T-cell (primary cell): ENCODE measurements around the gene HSCB. TPM values are rescaled to one million over a fixed set of nuclear protein-coding genes. Genes with fewer than 3 reads are reported as not detected.
"Not testable (repeated sequence)": the region's sequence is repeated elsewhere in the genome, so short reads cannot be mapped to it uniquely, and the experiment has no call there.

Experiments used
- ATAC-seq, 4 experiments: fragments of 200-7000 bp in 3 of 4; fragments of 150-1000 bp in 1 of 4; cut with Tn5 transposase; replicated peaks in 1 of 4; 1 replicate in 3 of 4; 2 replicates in 1 of 4; pipeline ENCODE4 v1.10.0; 2021; ENCODE audit warnings: moderate library complexity in 3 of 4, mild to moderate bottlenecking in 2 of 4, moderate number of reproducible peaks in 1 of 4
- CTCF ChIA-PET, 2 donors: fragments of 300-600 bp; sonication (Branson Sonifier 250); formaldehyde crosslinking; loops; one replicate each; lab custom pipeline; 2022; ENCODE audit warnings: antibody characterized with exemption in 2 of 2; lab: Charles Lee
- POLR2A ChIA-PET, 2 donors: fragments of 300-600 bp; sonication (Branson Sonifier 250); formaldehyde crosslinking; loops; one replicate each; lab custom pipeline; 2022; ENCODE audit warnings: antibody characterized with exemption in 2 of 2; lab: Charles Lee
- DNase-seq, 35 experiments: peaks; one replicate each; pipeline versions ENCODE4 v3.0.0 to v3.0.0-alpha.2; 2013 to 2023
- H3K27ac ChIP-seq: one replicate; pipeline ENCODE4 v1.5.1; 2013; ENCODE audit warnings: low read length
- H3K27me3 ChIP-seq, 2 experiments: replicated peaks in 1 of 2; 1 replicate in 1 of 2; 2 replicates in 1 of 2; pipeline versions ENCODE4 v1.6.1 to v1.7.0; 2013; ENCODE audit warnings: low read length in 1 of 2, mixed read lengths in 1 of 2; ENCODE audit not compliant: control insufficient read depth in 2 of 2, insufficient read depth in 2 of 2; ENCODE audit errors: extremely low read depth in 1 of 2
- H3K36me3 ChIP-seq, 2 donors: 1 replicate in 1 of 2; 2 replicates in 1 of 2; pipeline versions ENCODE4 v1.6.1 to v1.7.0; 2013; ENCODE audit warnings: low read length in 1 of 2; ENCODE audit not compliant: control insufficient read depth in 2 of 2, insufficient read depth in 1 of 2; ENCODE audit errors: extremely low read depth in 1 of 2
- H3K4me1 ChIP-seq, 2 experiments: 1 replicate in 1 of 2; 2 replicates in 1 of 2; pipeline versions ENCODE4 v1.6.1 to v1.7.0; 2013; ENCODE audit warnings: low read length in 2 of 2, mixed read lengths in 1 of 2; ENCODE audit not compliant: insufficient read depth in 2 of 2, control insufficient read depth in 1 of 2; ENCODE audit errors: extremely low read depth in 1 of 2
- H3K4me3 ChIP-seq, 2 donors: 1 replicate in 1 of 2; 2 replicates in 1 of 2; pipeline versions ENCODE4 v1.5.1 to v1.7.0; 2013; ENCODE audit warnings: mild to moderate bottlenecking in 2 of 2, low read length in 1 of 2, moderate library complexity in 1 of 2; ENCODE audit not compliant: control insufficient read depth in 1 of 2; ENCODE audit errors: extremely low read depth in 1 of 2
- H3K9me3 ChIP-seq: 2 replicates; pipeline ENCODE4 v1.7.0; 2013
- H3K27ac Mint-ChIP-seq, 2 donors: one replicate each; pipeline ENCODE4 v1.8.0; 2020 to 2021; ENCODE audit warnings: mild to moderate bottlenecking in 2 of 2, mixed read lengths in 2 of 2
- H3K27me3 Mint-ChIP-seq, 2 donors: one replicate each; pipeline ENCODE4 v1.8.0; 2021 to 2022; ENCODE audit warnings: mixed read lengths in 2 of 2
- H3K36me3 Mint-ChIP-seq: one replicate; pipeline ENCODE4 v1.8.0; 2021; ENCODE audit warnings: mixed read lengths
- H3K4me1 Mint-ChIP-seq, 3 donors: one replicate each; pipeline ENCODE4 v1.8.0; 2020 to 2022; ENCODE audit warnings: mixed read lengths in 3 of 3, mild to moderate bottlenecking in 1 of 3
- H3K4me3 Mint-ChIP-seq, 3 donors: one replicate each; pipeline ENCODE4 v1.8.0; 2020 to 2022; ENCODE audit warnings: mild to moderate bottlenecking in 3 of 3, mixed read lengths in 3 of 3, moderate library complexity in 3 of 3
- H3K9me3 Mint-ChIP-seq, 3 donors: one replicate each; pipeline ENCODE4 v1.8.0; 2020 to 2022; ENCODE audit warnings: mixed read lengths in 3 of 3
- WGBS: methylation state at CpG from one replicate; pipeline ENCODE4 v1.1.5; 2013; ENCODE audit warnings: missing lambda C conversion rate; ENCODE audit not compliant: insufficient coverage; 5-methylcytosine and 5-hydroxymethylcytosine counted together
- total RNA-seq, 35 experiments: library from RNA in 6 of 35; stranded (reverse) in 6 of 35; fragments of 120-200 nt in 1 of 35; gene quantifications; one replicate each; pipeline versions ENCODE4 v1.2.1 to v1.2.4 and lab custom pipeline; 2013 to 2026

Gene HSCB
- 10 to 100 TPM in 3 of 5 donors, 1 to 10 TPM in 2; 6.9 to 11.9 (median 11.5) TPM for total RNA-seq
- total RNA-seq (2013), result 11.5 TPM
- 4.0 to 13.5 (median 6.9) reads per million in 29 experiments for total RNA-seq (lab: John Stamatoyannopoulos, UW)

GRCh38 chr22:28741785-28742561, at the start of gene HSCB, which contains the start of gene CHEK2:
Gene HSCB (plus strand): TSS chr22:28742039. CDS start chr22:28742096, 57 bp downstream.
Gene CHEK2 (minus strand): TSS chr22:28741820. CDS start chr22:28734721, 7,099 bp downstream.
- CTCF ChIA-PET, result interaction anchor here (0.8 to 1.0 kb wide), 2 partner anchors 87 to 298 kb away, joined by 3 to 5 read pairs; no protein-coding TSS in a partner anchor
- POLR2A ChIA-PET, result no interaction called here
- Histone ChIP-seq H3K27me3 (no peaks in the 10 kb centered on the region), H3K4me1 (peaks cover 8 to 18% of the 10 kb centered on the region in 2 experiments), H3K27ac (peak within 1 kb of the TSS; percentile 88), H3K9me3 (no peaks in the 10 kb centered on the region), H3K4me3 (peak within 1 kb of the TSS; percentile 93 to 95), H3K36me3 (peaks cover 7 to 22% of the 10 kb centered on the region in 2 donors)
- Mint-ChIP-seq H3K4me1 (peaks cover 26 to 39% (median 29%) of the 10 kb centered on the region in 3 donors), H3K4me3 (peak within 1 kb of the TSS; percentile 87 to 94 (median 93)), H3K36me3 (peaks cover 11% of the 10 kb centered on the region), H3K27ac (peak within 1 kb of the TSS; percentile 93 to 94), H3K27me3 (no peaks in the 10 kb centered on the region), H3K9me3 (no peaks in the 10 kb centered on the region)
- ATAC-seq, result peak; percentile 92 to 95 (median 94)
- DNase-seq, result peak; percentile 88 to 99 (median 96)
- WGBS, result under 1% methylated on average over 37 of the region's 54 CpGs

GRCh38 chr22:28693041-28693760, 48.6 kb upstream of the HSCB start:
- CTCF ChIA-PET, result interaction anchor here in 1 of 2 donors (0.6 kb wide), 1 partner anchor 558 kb away, joined by 3 read pairs; no protein-coding TSS in a partner anchor
- H3K36me3 ChIP-seq, H3K9me3 Mint-ChIP-seq, H3K27me3 ChIP-seq, H3K27ac ChIP-seq, H3K4me1 ChIP-seq, POLR2A ChIA-PET, DNase-seq, H3K4me3 ChIP-seq, H3K4me1 Mint-ChIP-seq, ATAC-seq, H3K9me3 ChIP-seq, H3K27me3 Mint-ChIP-seq, H3K4me3 Mint-ChIP-seq, H3K27ac Mint-ChIP-seq: not testable (repeated sequence)
- WGBS, result 100% methylated on average over 2 of the region's 6 CpGs
- peaks cover 30% of the 10 kb centered on the region for H3K36me3 Mint-ChIP-seq

GRCh38 chr22:28702891-28703290, 38.9 kb upstream of the HSCB start:
- H3K27ac Mint-ChIP-seq, result no peak overlapping the region
- Histone ChIP-seq H3K4me3 (no peak overlapping the region), H3K4me1 (no peaks in the 10 kb centered on the region), H3K27me3 (peaks cover 0 to 4% of the 10 kb centered on the region in 2 experiments), H3K27ac (no peak overlapping the region), H3K9me3 (no peaks in the 10 kb centered on the region), H3K36me3 (peaks cover 2 to 10% of the 10 kb centered on the region in 2 donors)
- ChIA-PET CTCF (no interaction called here), POLR2A (no interaction called here)
- no peaks in the 10 kb centered on the region for H3K27me3 Mint-ChIP-seq
- H3K36me3 Mint-ChIP-seq, result peaks cover 33% of the 10 kb centered on the region
- no peaks in the 10 kb centered on the region for H3K4me1 Mint-ChIP-seq
- ATAC-seq (no peak), DNase-seq (no peak)
- H3K9me3 Mint-ChIP-seq, result no peaks in the 10 kb centered on the region
- no peak overlapping the region for H3K4me3 Mint-ChIP-seq
- no CpG with 5 or more reads among the region's 2 CpGs for WGBS

GRCh38 chr22:28703436-28703835, 38.4 kb upstream of the HSCB start:
- ATAC-seq (no peak), DNase-seq (no peak)
- H3K4me3 Mint-ChIP-seq, result no peak overlapping the region
- Histone ChIP-seq H3K9me3 (no peaks in the 10 kb centered on the region), H3K36me3 (peaks cover 2 to 10% of the 10 kb centered on the region in 2 donors), H3K27me3 (peaks cover 0 to 4% of the 10 kb centered on the region in 2 experiments), H3K4me3 (no peak overlapping the region), H3K27ac (no peak overlapping the region), H3K4me1 (no peaks in the 10 kb centered on the region)
- no peaks in the 10 kb centered on the region for H3K4me1 Mint-ChIP-seq
- H3K27me3 Mint-ChIP-seq, result no peaks in the 10 kb centered on the region
- POLR2A ChIA-PET, result no interaction called here
- H3K27ac Mint-ChIP-seq, result no peak overlapping the region
- H3K36me3 Mint-ChIP-seq, result peaks cover 36% of the 10 kb centered on the region
- CTCF ChIA-PET, result no interaction called here
- H3K9me3 Mint-ChIP-seq, result no peaks in the 10 kb centered on the region

- no peaks in the 10 kb centered on the region for H3K9me3 Mint-ChIP-seq
These were observed 35.0 kb upstream of the HSCB start for GRCh38 chr22:28706845-28707244.

GRCh38 chr22:28710107-28710506, 31.7 kb upstream of the HSCB start:
- Mint-ChIP-seq H3K4me3 (no peak overlapping the region), H3K27ac (no peak overlapping the region), H3K36me3 (peaks cover 42% of the 10 kb centered on the region), H3K27me3 (no peaks in the 10 kb centered on the region), H3K9me3 (no peaks in the 10 kb centered on the region), H3K4me1 (peaks cover 0 to 3% (median 2%) of the 10 kb centered on the region in 3 donors)
- POLR2A ChIA-PET, result no interaction called here
- Histone ChIP-seq H3K4me3 (no peak overlapping the region), H3K27me3 (no peaks in the 10 kb centered on the region), H3K36me3 (peaks cover 0 to 8% of the 10 kb centered on the region in 2 donors), H3K9me3 (no peaks in the 10 kb centered on the region), H3K4me1 (no peaks in the 10 kb centered on the region), H3K27ac (no peak overlapping the region)
- ATAC-seq (no peak), DNase-seq (no peak)
- CTCF ChIA-PET, result no interaction called here

More at GRCh38 chr22:28706845-28707244, 35.0 kb upstream of the HSCB start:
- no peak overlapping the region for H3K27ac Mint-ChIP-seq
- no peak overlapping the region for H3K27ac ChIP-seq
- POLR2A ChIA-PET, result no interaction called here
- H3K4me3 ChIP-seq, result no peak overlapping the region
- H3K4me1 Mint-ChIP-seq, result no peaks in the 10 kb centered on the region
- no peak overlapping the region for H3K4me3 Mint-ChIP-seq
- no peaks in the 10 kb centered on the region for H3K4me1 ChIP-seq
- no peak for DNase-seq
- CTCF ChIA-PET, result no interaction called here
- peaks cover 45% of the 10 kb centered on the region for H3K36me3 Mint-ChIP-seq
- H3K27me3 ChIP-seq, result no peaks in the 10 kb centered on the region
- ATAC-seq, result no peak
- H3K27me3 Mint-ChIP-seq, result no peaks in the 10 kb centered on the region
- H3K9me3 ChIP-seq, result no peaks in the 10 kb centered on the region
- no CpG with 5 or more reads among the region's 6 CpGs for WGBS
- peaks cover 2 to 10% of the 10 kb centered on the region in 2 donors for H3K36me3 ChIP-seq
